ENCODE measurements around the gene PGAM4.

PGAM4 gene

DNA sequence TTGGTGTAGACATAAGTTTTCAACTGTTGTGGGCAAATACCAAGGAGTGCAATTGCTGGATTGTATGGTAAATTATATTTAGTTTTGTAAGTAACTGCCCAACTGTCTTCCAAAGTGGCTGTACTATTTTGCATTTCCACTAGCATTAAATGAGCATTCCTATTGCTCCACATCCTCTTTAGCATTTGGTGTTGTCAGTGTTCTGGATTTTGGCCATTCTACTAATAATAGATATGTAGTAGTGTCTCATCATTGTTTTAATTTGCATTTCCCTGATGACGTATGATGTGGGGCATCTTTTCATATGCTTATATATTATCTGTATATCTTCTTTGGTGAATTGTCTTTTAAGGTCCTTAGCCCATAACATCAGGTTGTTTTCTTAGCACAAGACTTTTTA is 17.3 kb downstream of the PGAM4 start:
- TF ChIP-seq, protein P1, sequence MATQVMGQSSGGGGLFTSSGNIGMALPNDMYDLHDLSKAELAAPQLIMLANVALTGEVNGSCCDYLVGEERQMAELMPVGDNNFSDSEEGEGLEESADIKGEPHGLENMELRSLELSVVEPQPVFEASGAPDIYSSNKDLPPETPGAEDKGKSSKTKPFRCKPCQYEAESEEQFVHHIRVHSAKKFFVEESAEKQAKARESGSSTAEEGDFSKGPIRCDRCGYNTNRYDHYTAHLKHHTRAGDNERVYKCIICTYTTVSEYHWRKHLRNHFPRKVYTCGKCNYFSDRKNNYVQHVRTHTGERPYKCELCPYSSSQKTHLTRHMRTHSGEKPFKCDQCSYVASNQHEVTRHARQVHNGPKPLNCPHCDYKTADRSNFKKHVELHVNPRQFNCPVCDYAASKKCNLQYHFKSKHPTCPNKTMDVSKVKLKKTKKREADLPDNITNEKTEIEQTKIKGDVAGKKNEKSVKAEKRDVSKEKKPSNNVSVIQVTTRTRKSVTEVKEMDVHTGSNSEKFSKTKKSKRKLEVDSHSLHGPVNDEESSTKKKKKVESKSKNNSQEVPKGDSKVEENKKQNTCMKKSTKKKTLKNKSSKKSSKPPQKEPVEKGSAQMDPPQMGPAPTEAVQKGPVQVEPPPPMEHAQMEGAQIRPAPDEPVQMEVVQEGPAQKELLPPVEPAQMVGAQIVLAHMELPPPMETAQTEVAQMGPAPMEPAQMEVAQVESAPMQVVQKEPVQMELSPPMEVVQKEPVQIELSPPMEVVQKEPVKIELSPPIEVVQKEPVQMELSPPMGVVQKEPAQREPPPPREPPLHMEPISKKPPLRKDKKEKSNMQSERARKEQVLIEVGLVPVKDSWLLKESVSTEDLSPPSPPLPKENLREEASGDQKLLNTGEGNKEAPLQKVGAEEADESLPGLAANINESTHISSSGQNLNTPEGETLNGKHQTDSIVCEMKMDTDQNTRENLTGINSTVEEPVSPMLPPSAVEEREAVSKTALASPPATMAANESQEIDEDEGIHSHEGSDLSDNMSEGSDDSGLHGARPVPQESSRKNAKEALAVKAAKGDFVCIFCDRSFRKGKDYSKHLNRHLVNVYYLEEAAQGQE (IDR thresholded peaks at IDR 0.05; ENCODE audit: insufficient replicate concordance, low read depth), result no peak
- TF ChIP-seq POLR2AphosphoS5 (IDR thresholded peaks at IDR 0.05; ENCODE audit: low read depth) (no peak), GABPA (IDR thresholded peaks at IDR 0.05; ENCODE audit: low read depth) (no peak), SPI1 (IDR thresholded peaks at IDR 0.05; ENCODE audit: borderline replicate concordance, low read depth) (no peak)
- TF ChIP-seq, protein P2, sequence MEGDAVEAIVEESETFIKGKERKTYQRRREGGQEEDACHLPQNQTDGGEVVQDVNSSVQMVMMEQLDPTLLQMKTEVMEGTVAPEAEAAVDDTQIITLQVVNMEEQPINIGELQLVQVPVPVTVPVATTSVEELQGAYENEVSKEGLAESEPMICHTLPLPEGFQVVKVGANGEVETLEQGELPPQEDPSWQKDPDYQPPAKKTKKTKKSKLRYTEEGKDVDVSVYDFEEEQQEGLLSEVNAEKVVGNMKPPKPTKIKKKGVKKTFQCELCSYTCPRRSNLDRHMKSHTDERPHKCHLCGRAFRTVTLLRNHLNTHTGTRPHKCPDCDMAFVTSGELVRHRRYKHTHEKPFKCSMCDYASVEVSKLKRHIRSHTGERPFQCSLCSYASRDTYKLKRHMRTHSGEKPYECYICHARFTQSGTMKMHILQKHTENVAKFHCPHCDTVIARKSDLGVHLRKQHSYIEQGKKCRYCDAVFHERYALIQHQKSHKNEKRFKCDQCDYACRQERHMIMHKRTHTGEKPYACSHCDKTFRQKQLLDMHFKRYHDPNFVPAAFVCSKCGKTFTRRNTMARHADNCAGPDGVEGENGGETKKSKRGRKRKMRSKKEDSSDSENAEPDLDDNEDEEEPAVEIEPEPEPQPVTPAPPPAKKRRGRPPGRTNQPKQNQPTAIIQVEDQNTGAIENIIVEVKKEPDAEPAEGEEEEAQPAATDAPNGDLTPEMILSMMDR (IDR thresholded peaks at IDR 0.05; ENCODE audit: insufficient read depth, low read length), result no peak

DNA sequence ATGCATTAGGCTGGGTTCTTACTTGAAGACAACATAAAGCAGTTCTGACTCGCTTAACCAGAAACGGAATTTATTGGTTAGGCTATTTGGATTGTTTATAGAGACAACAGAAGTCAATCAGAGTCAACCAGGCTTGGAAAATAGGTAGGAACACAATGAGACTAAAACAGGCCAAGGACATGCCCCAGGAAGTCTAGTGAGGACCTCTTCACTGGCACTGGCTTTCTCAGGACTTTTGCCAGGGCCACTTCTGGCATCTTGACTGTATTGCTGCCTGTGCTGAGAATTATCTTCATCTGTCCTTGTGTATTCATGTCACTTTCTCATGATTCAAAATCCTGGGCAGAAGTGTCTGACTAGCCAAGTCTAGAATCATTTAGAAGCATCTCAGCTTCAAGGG is 19.6 kb downstream of the PGAM4 start:
- TF ChIP-seq, protein P1 (IDR thresholded peaks at IDR 0.05; ENCODE audit: insufficient replicate concordance, low read depth), result no peak
- TF ChIP-seq POLR2AphosphoS5 (IDR thresholded peaks at IDR 0.05; ENCODE audit: low read depth) (no peak), GABPA (IDR thresholded peaks at IDR 0.05; ENCODE audit: low read depth) (no peak), SPI1 (IDR thresholded peaks at IDR 0.05; ENCODE audit: borderline replicate concordance, low read depth) (no peak)
- TF ChIP-seq, protein P2 (IDR thresholded peaks at IDR 0.05; ENCODE audit: insufficient read depth, low read length), result no peak
- H3K4me3 ChIP-seq (replicated peaks; ENCODE audit: insufficient read depth, low read length), result no peak overlapping the region
- no peak overlapping the region for H3K27ac ChIP-seq (replicated peaks)
- H3K27me3 ChIP-seq (ENCODE audit: insufficient read depth, poor library complexity, severe bottlenecking), result no peaks in the 10 kb centered on the region
- DNase-seq (ENCODE audit: low read depth in 1 of 2, low spot score in 1 of 2), result no peak

More for the DNA sequence above, 17.3 kb downstream of the PGAM4 start:
- Histone ChIP-seq H3K4me3 (replicated peaks; ENCODE audit: insufficient read depth, low read length) (no peak overlapping the region), H3K27me3 (ENCODE audit: insufficient read depth, poor library complexity, severe bottlenecking) (no peaks in the 10 kb centered on the region), H3K27ac (replicated peaks) (no peak overlapping the region)
- no peak for DNase-seq (ENCODE audit: low read depth in 1 of 2, low spot score in 1 of 2)

DNA sequence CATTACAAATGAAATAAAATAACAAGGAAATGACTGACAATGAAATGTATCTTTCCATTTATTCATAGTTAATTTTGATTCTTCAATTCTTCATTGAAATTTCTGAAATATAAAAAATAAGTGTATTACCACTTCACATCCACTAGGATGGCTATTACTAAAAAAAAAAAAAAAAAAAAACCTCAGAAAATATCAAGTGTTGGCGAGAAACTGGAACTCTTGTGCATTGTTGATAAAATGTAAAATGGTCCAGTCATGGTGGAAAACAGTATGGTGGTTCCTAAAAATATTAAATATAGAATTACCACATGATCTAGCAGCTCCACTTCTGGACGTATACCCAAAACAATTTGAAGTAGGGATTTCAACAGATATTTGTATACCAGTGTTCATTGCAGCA is 22.9 kb downstream of the PGAM4 start:
- TF ChIP-seq GABPA (IDR thresholded peaks at IDR 0.05; ENCODE audit: low read depth) (no peak), SPI1 (IDR thresholded peaks at IDR 0.05; ENCODE audit: borderline replicate concordance, low read depth) (no peak), POLR2AphosphoS5 (IDR thresholded peaks at IDR 0.05; ENCODE audit: low read depth) (no peak)
- TF ChIP-seq, protein P1 (IDR thresholded peaks at IDR 0.05; ENCODE audit: insufficient replicate concordance, low read depth), result no peak
- TF ChIP-seq, protein P2 (IDR thresholded peaks at IDR 0.05; ENCODE audit: insufficient read depth, low read length), result no peak
- no peak for DNase-seq (ENCODE audit: low read depth in 1 of 2, low spot score in 1 of 2)
- Histone ChIP-seq H3K4me3 (replicated peaks; ENCODE audit: insufficient read depth, low read length) (no peak overlapping the region), H3K27ac (replicated peaks) (no peak overlapping the region), H3K27me3 (ENCODE audit: insufficient read depth, poor library complexity, severe bottlenecking) (no peaks in the 10 kb centered on the region)
